Measurements from ENCODE around the gene MYL10. TPM values are rescaled to one million over a fixed set of nuclear protein-coding genes. Genes with fewer than 3 reads are reported as not detected.
"Not testable (repeated sequence)": the region's sequence is repeated elsewhere in the genome, so short reads cannot be mapped to it uniquely, and the experiment has no call there.

The MYL10 gene
- total RNA-seq, 2 experiments from 2014 or later = not detected

- H3K9me3 Mint-ChIP-seq = peaks cover 2% of the 10 kb centered on the region
- H3K4me1 Mint-ChIP-seq = no peaks in the 10 kb centered on the region
- peaks cover 8% of the 10 kb centered on the region for H3K27me3 Mint-ChIP-seq
- no peak overlapping the region for H3K4me3 Mint-ChIP-seq
- H3K27ac Mint-ChIP-seq = no peak overlapping the region
- no peaks in the 10 kb centered on the region for H3K36me3 Mint-ChIP-seq
- DNase-seq = no peak
These were observed 37.2 kb upstream of the MYL10 start for GRCh38 chr7:101666293-101666692.

- no peak overlapping the region for H3K27ac Mint-ChIP-seq
These were observed 35.9 kb upstream of the MYL10 start for GRCh38 chr7:101664893-101665471.

DNA sequence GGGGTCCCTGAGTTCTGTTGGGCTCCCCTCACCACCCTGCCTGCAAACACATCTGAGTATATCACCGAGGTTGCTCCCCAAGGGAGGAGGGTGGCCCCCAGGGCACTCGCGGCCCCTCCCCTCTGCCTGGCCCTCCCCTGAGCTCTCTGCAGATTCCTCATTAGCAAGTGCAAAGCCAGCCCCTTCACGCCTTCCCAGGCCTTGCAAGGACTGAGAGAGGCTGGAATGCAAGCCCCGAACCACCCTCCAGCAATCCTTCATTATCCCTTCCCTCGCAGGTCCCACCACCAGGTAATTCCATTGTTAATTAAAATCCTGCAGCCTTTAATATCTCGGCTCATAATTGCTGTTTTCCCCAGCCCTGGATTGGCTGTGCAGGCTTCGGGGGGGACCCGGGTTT is 35.3 kb upstream of the MYL10 start:
- peaks cover 14% of the 10 kb centered on the region for H3K27me3 Mint-ChIP-seq
- no peaks in the 10 kb centered on the region for H3K4me1 Mint-ChIP-seq
- H3K9me3 Mint-ChIP-seq = peaks cover 2% of the 10 kb centered on the region
- H3K36me3 Mint-ChIP-seq = no peaks in the 10 kb centered on the region
- no peak for DNase-seq
- H3K27ac Mint-ChIP-seq = no peak overlapping the region
- H3K4me3 Mint-ChIP-seq = no peak overlapping the region

More at GRCh38 chr7:101664893-101665471, 35.9 kb upstream of the MYL10 start:
- no peaks in the 10 kb centered on the region for H3K36me3 Mint-ChIP-seq
- DNase-seq = no peak
- no peaks in the 10 kb centered on the region for H3K4me1 Mint-ChIP-seq
- no peak overlapping the region for H3K4me3 Mint-ChIP-seq
- H3K27me3 Mint-ChIP-seq = peaks cover 14% of the 10 kb centered on the region
- H3K9me3 Mint-ChIP-seq = peaks cover 2% of the 10 kb centered on the region

DNA sequence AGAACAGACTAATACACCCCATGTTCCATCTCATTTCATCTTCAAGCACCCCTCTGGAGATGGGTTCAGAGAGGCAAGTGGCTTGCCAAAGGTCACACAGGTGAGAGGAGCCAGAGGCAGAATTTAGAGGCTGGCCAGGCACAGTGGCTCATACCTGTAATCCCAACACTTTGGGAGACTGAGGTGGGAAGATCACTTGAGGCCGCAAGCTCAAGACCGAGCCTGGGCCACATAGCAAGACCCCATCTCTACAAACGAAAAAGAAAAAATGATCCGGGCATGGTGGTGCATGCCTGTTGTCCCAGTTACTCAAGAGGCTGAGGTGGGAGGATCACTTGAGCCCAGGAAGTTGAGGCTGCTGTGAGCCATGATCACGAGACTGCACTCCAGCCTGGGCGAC is 34.7 kb upstream of the MYL10 start:
- no peak for DNase-seq
- H3K27me3 Mint-ChIP-seq = peaks cover 18% of the 10 kb centered on the region
- no peak overlapping the region for H3K4me3 Mint-ChIP-seq
- H3K4me1 Mint-ChIP-seq = no peaks in the 10 kb centered on the region
- H3K27ac Mint-ChIP-seq = no peak overlapping the region
- H3K9me3 Mint-ChIP-seq = peaks cover 2% of the 10 kb centered on the region
- H3K36me3 Mint-ChIP-seq = no peaks in the 10 kb centered on the region

GRCh38 chr7:101662447-101662998 is 33.4 kb upstream of the MYL10 start:
- Mint-ChIP-seq H3K27ac (no peak overlapping the region), H3K9me3 (peaks cover 2% of the 10 kb centered on the region), H3K27me3 (peaks cover 22% of the 10 kb centered on the region), H3K4me3 (no peak overlapping the region), H3K4me1 (no peaks in the 10 kb centered on the region), H3K36me3 (no peaks in the 10 kb centered on the region)
- DNase-seq = no peak

- no peak overlapping the region for H3K4me3 Mint-ChIP-seq
- H3K27ac Mint-ChIP-seq = no peak overlapping the region
- H3K27me3 Mint-ChIP-seq = peaks cover 28% of the 10 kb centered on the region
- H3K4me1 Mint-ChIP-seq = no peaks in the 10 kb centered on the region
- no peak for DNase-seq
- peaks cover 2% of the 10 kb centered on the region for H3K9me3 Mint-ChIP-seq
- no peaks in the 10 kb centered on the region for H3K36me3 Mint-ChIP-seq
These were observed 30.6 kb upstream of the MYL10 start for GRCh38 chr7:101659706-101660105.

DNA sequence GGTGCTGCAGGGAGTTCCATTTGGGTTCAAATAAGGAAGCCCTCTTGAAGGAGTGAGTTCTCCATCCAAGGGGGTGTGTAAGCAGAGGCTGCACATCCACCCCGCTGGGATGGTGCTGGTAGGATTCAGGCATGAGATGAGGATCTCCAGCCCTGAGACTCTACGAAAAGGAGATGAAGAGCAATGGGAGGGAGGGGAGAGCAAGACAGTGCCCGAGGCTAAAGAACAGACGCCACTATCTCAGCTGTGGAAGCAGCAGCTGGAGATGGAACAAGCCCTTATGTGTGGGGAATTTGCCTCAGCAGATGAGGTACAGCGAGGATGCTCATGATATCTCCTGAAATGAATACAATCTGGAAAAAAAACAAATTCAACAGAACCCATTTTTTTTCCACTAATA is 28.1 kb upstream of the MYL10 start:
- no peaks in the 10 kb centered on the region for H3K4me1 Mint-ChIP-seq

GRCh38 chr7:101651112-101651511 is 22.0 kb upstream of the MYL10 start:
- Mint-ChIP-seq H3K36me3 (no peaks in the 10 kb centered on the region), H3K9me3 (no peaks in the 10 kb centered on the region), H3K4me3 (no peak overlapping the region), H3K4me1 (no peaks in the 10 kb centered on the region), H3K27me3 (peaks cover 23% of the 10 kb centered on the region), H3K27ac (no peak overlapping the region)
- DNase-seq = no peak

More for the DNA sequence above, 28.1 kb upstream of the MYL10 start:
- no peaks in the 10 kb centered on the region for H3K36me3 Mint-ChIP-seq
- no peak for DNase-seq
- H3K27me3 Mint-ChIP-seq = peaks cover 30% of the 10 kb centered on the region
- no peaks in the 10 kb centered on the region for H3K9me3 Mint-ChIP-seq
- no peak overlapping the region for H3K27ac Mint-ChIP-seq
- H3K4me3 Mint-ChIP-seq = no peak overlapping the region

- DNase-seq = no peak
- Mint-ChIP-seq H3K9me3 (no peaks in the 10 kb centered on the region), H3K27ac (no peak overlapping the region), H3K36me3 (no peaks in the 10 kb centered on the region), H3K27me3 (peaks cover 23% of the 10 kb centered on the region), H3K4me1 (no peaks in the 10 kb centered on the region), H3K4me3 (no peak overlapping the region)
These were observed 21.5 kb upstream of the MYL10 start for GRCh38 chr7:101650579-101651081.

DNA sequence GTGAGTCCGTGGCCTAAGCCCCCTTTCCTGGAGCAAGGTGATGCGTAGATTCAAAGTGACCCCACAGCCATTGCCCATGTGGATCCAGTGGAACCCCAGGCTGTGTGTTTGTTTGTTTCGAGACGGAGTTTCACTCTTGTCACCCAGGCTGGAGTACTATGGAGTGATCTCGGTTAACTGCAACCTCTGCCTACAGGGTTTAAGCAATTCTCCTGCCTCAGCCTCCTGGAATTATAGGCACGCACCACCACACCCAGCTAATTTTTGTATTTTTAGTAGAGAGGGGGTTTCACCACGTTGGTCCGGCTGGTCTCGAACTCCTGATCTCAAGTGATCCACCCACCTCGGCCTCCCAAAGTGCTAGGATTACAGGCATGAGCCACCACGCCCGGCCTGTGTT is 18.8 kb upstream of the MYL10 start:
- not testable (repeated sequence) for H3K36me3 Mint-ChIP-seq, DNase-seq, H3K27ac Mint-ChIP-seq, H3K4me1 Mint-ChIP-seq, H3K4me3 Mint-ChIP-seq, H3K9me3 Mint-ChIP-seq
- H3K27me3 Mint-ChIP-seq = peaks cover 17% of the 10 kb centered on the region

- no peak for DNase-seq
- no peak overlapping the region for H3K27ac Mint-ChIP-seq
- no peaks in the 10 kb centered on the region for H3K4me1 Mint-ChIP-seq
- no peaks in the 10 kb centered on the region for H3K9me3 Mint-ChIP-seq
- H3K27me3 Mint-ChIP-seq = peaks cover 11% of the 10 kb centered on the region
- H3K4me3 Mint-ChIP-seq = no peak overlapping the region
- H3K36me3 Mint-ChIP-seq = no peaks in the 10 kb centered on the region
These were observed 16.9 kb upstream of the MYL10 start for GRCh38 chr7:101645951-101646350.

- no peak for DNase-seq
- Mint-ChIP-seq H3K4me1 (no peaks in the 10 kb centered on the region), H3K36me3 (no peaks in the 10 kb centered on the region), H3K27ac (no peak overlapping the region), H3K9me3 (no peaks in the 10 kb centered on the region), H3K27me3 (peaks cover 6% of the 10 kb centered on the region), H3K4me3 (no peak overlapping the region)
These were observed 15.8 kb upstream of the MYL10 start for GRCh38 chr7:101644879-101645278.

DNA sequence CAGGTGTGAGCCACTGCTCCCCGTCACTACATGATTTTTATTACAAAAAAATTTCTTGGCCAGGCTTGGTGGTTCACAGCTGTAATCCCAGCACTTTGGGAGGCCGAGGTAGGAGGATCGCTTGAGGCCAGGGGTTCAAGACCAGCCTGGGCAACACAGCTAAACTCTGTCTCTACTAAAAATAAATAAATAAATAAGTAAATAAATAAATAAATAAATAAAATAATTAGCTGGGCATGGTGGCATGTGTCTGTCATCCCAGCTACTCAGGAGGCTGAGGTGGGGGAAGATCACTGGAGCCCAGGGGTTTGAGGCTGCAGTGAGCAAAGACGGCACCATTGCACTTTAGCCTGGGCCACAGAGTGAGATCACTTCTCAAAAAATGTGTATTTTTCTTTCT is 10.0 kb upstream of the MYL10 start:
- H3K27me3 Mint-ChIP-seq, H3K4me1 Mint-ChIP-seq, H3K4me3 Mint-ChIP-seq, H3K36me3 Mint-ChIP-seq, DNase-seq, H3K9me3 Mint-ChIP-seq, H3K27ac Mint-ChIP-seq: not testable (repeated sequence)

DNA sequence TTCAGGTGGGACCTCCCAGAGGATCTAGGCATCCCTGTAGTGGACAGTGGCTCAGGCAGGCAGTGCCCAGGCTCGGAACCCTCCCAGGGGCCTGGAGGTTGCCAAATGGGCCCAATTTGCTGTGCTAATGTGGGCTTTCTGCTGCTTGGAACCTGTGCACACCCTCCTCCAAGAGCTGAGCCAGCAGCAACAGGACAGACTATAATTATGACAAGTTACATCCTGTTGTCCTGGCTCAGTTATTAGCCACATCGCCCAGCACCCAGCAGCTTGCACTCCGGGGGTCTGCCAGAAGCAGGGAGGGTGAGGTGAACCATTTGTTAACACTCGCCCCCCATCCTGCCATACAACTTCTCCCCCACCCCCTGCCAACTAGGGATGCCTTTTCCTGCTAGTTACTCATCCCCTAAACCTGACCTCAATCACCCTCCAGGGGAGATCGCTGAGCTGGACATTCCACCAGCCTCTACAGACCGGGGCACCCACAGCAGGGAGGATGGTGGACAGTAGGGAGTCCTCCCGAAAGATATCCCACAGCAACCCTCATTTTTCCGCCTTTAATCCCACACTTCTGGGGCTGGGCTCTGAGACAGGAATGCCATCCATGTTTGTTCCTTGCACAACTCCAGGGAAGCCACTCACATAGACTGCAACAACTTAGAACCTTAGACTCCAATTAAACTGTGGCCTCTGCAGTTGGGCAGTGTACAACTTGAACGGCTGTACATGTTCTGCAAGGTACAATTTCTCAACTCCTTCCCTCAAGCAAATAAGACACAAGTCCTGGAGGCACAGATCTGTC is 7.9 kb upstream of the MYL10 start:
- Mint-ChIP-seq H3K4me3 (no peak overlapping the region), H3K27me3 (no peaks in the 10 kb centered on the region), H3K4me1 (no peaks in the 10 kb centered on the region), H3K27ac (no peak overlapping the region), H3K9me3 (no peaks in the 10 kb centered on the region), H3K36me3 (no peaks in the 10 kb centered on the region)
- no peak for DNase-seq

DNA sequence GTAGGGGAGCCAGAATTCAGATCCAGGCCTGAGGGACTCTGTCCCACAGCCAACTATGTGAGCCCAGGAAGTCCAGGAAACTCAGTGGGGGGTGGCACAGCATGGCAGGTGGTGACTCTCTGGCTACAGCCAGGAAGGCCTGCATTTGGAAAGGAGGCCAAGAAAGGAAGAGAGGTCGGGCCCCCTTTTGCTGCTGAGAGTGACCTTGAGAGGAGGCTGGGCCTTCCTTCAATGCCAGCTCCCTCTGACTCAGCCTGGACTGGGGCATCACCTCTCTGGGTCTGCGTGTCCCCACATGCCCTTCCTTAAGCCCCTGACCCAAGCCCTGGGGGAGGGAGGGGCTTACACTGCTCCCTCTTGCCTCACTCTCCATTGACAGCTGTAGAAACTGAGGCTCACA is 6.4 kb upstream of the MYL10 start:
- Mint-ChIP-seq H3K9me3 (no peaks in the 10 kb centered on the region), H3K36me3 (no peaks in the 10 kb centered on the region), H3K4me1 (no peaks in the 10 kb centered on the region), H3K4me3 (no peak overlapping the region), H3K27ac (no peak overlapping the region), H3K27me3 (no peaks in the 10 kb centered on the region)
- no peak for DNase-seq

Measured in activated naive CD8-positive, alpha-beta T cell treated with anti-CD3 and anti-CD28 coated beads for 36 hours (primary cell).